ENCODE data around the gene SHC2.
A peak's percentile ranks its signal among the peaks of the same experiment; 100 is the strongest.
"Not testable (repeated sequence)": the region's sequence is repeated elsewhere in the genome, so short reads cannot be mapped to it uniquely, and the experiment has no call there.

The SHC2 gene

DNA sequence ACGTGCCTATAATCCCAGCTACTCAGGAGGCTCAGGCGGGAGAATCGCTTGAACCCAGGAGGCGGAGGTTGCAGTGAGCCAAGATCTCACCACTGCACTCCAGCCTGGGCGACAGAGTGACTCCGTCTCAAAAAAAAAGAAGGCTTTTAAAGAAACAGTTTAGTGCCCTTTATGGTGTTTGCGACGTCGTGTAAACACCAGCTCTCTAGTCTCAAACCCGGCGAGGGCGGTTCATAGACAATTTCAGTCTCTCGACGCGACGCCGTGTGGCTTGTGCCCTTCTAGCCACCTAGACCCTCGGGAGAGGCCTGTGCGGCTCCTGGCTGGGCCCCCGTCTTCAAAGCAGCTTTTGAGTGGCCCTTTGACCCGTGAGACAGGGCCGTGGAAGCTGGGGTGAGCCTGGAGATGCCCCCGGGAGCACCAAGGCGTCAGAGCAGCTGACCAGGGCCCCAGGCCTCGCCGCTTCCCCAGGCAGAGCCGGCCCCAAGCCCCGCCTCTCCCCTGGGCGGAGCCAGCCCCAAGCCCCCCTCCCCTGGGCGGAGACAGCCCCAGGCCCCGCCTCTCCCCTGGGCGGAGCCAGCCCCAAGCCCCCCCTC is 30.4 kb upstream of the SHC2 start:
- DNase-seq = no peak

DNA sequence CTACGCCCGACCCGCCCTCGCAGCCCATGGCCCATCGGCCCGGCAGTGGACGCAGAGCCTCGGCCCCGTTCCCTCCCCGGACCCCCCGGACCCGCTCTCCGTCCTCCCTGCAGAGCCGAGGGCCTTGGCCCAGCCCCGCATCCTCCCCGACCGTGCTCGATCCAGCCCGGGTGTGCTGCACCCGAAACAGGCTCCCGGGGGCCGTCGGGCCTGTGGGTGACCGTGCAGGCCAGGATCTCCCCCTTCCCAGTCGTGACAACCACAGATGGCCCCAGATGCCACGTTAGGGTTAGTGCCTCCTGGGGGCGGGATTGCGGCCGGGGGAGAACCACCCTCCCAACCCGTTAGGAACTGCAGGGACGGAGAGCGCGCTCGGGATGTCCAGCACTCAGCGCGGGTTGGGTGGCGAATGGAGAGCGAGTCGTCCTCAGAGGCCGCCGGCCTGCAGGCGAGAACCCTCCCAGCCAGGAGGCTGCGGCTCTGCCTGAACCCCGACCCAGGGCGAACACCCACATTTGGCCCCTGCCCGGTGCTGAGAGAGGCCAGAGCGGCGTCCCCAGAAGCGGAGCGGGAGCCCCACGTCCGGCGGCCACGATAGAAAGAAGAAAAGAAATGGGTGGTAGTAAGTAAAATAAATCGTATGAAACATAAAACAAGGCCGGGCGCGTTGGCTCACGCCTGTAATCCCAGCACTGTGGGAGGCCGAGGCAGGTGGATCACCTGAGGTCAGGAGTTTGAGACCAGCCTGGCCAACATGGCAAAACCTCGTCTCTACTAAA is 28.8 kb upstream of the SHC2 start:
- no peak for DNase-seq

DNA sequence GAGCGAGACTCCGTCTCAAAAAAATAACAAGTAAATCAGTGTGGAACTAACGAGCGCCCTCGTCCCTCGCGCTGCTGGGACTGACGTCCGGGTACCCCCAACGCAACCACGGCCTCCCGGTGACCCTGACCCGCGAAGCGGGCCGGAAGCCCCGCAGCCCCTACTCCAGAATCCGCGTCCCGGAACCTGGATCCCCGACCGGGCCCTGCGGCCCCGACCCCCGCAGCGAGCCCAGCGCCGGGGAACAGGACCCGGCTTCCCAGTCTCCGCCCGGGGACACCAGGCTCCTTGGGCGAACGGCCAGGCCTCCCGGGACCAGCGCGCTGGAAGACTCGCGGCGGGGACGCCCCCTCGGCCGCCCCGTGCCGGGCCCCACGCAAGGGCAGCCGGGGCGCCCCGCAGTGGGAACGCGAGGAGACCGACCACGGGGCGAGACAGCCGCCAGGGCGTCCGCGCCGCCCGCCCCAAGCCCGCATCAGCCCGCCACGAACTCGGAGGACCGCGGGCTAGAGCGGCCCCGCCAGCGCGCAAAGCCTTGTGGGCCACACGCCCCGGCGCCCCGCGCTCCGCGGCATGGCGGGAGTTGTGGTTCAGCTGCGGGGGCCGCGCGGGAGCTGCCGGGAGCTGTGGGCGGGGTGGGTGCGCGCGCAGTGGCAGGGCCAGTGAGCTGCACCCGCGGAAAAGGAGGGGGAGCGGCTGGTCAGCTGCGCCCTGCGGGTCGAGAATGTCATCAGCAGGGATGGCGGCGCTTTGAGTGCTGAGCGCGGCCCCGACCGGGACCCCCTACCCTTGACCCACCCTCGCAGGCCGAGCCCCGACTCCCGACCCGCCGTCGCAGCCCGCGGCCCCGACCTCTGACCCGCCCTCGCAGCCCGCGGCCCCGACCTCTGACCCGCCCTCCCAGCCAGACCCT is 27.9 kb upstream of the SHC2 start:
- peak; percentile 95 for DNase-seq

DNA sequence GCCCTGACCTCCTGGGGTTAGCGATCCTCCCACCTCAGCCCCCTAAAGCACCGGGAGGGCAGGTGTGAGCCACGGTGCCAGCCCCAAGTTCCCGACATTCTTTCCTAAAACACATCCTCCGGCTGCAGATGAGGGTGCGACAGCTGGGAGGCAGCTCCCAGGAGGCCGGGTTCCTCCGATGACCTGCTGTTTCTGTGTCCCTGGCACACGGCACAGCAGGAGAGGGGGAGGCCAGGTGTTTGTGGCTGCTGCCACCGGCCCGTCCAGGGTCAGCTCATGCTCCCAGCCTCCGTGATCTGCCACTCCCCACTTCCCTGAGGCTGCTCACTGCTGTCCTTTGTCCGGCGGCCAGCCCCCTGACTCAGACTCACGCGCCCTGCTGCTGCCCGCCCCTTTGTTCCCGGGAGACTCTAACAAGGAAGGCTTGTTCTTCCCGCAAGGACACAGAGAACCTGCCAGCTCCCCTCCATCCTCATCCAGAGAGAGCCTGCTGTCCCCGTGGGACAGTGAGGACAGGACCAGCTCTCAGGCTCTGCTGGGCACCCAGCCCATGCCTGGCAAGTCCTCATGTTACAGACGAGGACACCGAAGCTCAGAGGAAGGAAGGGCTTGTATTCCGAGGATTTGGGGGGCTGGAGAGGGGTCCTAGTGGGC is 24.9 kb upstream of the SHC2 start:
- no peak for DNase-seq

DNA sequence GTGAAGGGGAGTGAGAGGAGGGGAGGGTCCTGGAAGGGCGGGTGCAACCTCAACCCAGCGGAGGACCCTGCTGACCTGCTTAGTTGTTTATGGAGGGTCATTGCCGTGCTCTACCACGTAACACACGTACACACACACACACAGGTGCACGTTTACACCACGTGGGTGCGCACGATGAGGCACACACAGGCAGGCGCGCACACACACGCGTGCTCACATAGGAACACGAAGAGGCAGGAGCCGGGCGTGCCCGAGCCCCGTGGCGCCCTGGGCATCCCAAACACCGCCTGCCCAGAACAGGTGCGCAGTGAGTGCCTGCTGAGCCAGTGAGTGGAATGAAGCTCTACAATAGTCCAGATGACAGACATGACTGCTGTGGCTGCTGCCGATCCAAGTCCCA is 24.2 kb upstream of the SHC2 start:
- no peak for DNase-seq

DNA sequence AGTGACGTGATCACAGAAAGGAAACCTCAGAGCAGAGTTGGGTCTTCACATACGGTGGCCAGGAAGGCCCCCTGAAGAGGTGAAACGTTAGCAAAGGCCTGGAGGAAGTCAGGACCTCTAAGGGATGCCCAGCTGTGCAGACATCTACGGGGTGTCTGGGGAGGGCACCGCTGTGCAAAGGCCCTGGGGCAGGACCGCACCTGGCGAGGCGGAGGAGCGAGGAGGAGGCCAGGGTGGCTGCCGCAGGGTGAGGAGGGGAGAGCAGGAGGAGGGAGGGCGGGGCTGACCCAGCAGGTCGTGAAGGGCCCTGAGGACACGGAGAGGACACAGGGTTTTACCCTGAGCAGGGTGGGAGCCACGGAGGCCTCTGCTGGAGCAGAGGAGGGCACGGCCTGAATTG is 23.7 kb upstream of the SHC2 start:
- no peak for DNase-seq

DNA sequence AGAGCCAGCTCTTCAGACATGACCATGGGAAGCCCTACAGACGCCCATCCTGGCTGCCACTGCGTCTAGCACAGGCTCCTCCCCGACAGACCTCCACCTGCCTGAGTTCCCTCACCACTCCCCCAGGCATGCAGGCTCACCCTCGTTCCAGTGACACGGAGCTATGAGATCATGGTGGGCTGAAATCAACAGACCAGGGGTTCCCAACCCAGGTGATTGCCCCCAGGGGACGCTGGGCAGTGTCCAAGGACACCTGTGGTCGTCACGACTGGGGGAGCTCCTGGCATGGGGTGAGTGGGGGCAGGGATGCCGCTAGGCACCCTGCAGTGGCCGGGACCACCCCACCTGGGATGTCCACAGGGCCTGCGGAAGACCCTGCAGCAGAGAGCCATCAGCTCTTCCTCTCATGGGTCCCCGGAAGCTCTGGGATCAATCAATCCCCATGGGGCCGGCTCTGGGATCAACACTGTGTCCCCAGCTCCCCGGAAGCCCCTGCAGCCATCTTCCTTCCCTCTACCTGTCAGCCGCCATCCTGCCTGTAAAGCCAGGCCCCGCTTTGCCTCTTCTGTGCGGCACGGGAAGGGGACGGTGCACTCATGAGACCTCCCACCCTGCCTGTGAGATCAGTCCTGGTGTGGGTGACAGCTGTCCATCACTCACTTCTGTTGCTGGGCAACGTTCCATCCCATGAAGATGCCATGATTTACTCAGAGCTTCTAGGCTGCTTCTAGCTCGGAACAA is 22.7 kb upstream of the SHC2 start:
- DNase-seq = no peak

DNA sequence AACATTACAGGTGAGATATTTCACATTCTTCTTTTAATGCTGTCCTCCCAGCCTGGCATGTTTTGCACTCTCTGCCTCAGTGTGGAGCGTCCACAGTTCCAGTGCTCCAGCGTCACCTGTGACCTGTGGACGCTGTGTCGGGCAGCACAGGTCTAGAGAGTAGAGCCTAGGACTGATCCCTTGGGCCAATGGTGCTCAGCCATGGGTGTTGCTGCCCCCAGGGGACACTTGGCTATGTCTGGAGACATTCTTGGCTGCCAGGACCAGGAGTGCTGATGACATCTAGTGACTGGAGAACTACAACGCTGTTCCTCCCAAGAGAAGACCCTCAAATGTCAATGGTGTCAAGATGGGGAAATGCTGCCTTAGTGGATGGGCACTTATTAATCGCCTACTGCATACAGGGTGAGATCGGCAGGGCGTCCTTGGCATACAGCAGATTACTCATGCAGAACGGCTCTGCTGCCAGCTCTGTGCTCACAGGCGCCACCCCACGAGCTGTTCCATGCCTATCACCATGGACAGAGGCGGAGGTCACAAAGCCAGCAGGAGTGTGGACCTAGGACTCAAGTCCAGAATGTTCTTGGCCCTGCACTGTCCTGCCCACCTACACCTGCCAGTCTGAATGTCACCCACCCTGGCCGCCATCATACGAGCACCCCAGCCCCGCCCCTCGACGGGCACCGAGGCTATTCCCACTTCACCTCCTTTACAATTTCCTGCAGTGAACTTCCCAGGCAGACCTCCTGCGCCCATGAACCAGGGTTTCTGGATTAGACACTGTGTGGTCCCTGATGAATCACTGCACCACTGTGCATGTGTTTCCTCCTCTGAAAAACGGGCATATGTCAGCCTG is 21.6 kb upstream of the SHC2 start:
- DNase-seq = no peak

DNA sequence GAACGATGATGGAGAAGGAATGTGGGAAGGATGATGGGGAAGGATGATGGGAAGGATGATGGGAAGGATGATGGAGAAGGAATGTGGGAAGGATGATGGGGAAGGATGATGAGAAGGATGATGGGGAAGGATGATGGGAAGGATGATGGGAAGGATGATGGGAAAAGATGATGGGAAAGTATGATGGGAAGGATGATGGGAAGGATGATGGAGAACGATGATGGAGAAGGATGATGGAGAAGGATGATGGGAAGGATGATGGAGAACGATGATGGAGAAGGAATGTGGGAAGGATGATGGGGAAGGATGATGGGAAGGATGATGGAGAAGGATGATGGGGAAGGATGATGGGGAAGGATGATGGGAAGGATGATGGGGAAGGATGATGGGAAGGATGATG is 20.3 kb upstream of the SHC2 start:
- DNase-seq = not testable (repeated sequence)

DNA sequence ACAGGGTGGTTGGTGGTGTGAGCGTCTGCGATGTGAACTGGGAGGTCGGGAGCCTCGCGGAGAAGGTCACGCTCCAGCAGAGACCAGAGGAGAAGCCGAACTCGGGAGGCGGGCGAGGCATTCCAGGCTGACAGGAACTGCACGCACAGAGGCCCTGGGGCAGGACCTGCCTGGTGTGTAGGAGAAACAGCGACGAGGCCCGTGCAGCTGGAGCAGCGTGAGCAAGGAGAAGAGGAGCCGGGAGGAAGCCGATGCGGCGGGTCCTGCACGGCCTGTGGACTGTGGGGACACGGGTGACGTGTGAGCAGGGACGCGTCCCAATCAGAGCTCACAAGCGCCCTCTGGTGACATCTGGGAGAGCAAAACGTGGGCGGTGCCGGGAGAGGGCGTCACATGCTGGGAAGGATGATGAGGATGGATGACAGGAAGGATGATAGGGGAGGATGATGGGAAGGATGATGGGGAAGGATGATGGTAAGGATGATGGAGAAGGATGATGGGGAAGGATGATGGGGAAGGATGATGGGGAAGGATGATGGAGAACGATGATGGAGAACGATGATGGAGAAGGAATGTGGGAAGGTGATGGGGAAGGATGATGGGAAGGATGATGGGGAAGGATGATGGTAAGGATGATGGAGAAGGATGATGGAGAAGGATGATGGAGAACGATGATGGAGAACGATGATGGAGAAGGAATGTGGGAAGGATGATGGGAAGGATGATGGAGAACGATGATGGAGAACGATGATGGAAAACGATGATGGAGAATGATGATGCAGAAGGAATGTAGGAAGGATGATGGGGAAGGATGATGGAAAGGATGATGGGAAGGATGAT is 19.4 kb upstream of the SHC2 start:
- peak; percentile 58 for DNase-seq

DNA sequence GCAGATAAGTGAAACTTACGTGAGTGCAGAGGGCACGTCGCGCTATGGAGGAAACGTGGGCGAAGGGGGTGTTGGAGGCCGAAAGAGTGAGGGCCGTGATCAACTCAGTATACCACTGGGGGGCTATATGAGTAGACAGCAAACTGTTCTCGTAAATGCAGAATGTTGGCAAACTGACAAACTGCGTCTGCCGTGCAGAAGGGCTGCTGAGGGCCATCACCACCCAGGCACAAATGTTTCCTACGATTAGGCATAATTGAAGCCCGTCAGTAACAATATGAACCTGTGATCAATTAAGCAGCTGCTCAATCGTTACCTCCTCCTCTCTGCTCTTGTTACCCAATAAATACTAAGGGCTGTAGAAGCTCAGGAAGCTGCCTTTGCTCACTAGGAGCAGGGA is 18.1 kb upstream of the SHC2 start:
- DNase-seq = no peak

DNA sequence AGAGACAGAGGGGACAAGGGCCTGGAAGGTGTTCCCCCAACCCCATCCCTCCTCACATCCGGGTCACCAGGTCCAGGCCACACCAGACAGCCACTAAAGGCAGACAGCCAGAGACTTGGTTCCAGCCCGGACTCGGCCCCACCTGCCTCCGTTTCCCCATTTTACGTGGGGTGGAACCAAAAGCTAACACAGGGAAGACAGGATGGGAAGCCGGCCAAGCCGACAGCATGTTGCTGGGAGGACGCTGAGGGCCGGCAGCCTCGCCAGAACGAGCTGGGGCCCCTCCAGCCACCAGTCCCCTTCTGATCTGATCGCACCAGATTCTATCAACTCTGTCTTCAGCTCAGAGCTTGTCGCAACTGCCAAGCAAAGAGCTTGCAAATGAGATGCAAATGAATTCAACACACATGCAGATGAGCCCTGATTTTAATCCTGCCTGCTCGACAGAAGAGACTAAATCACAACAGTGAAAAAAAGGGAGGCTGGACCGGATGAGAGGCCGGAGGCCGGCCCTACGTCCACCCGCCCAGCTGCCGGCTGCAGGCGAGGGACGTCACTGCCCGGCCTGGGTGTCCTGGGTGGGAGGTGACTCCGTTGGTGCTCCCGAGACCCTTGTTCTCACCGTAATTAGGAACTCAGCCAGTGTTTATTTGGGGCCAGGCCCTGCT is 17.5 kb upstream of the SHC2 start:
- no peak for DNase-seq

DNA sequence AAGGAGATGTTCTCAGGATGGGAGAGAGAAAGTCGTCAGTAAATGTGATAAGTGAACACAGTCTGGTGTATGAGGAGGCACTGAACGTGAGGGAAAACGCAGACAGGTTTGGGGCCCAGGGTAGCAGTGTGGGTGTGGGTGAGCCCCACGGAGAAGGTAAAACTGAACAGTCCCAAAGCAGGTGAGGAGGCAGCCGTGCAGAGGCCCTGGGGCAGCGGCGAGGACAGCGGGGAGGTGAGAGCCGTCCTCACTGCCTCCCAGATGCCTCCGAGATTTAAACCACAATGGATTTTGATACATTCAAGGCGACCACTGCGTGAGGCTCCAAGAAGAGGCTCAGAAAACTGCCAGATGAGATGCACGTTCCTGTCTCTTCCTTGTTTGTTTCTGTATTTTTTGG is 14.5 kb upstream of the SHC2 start:
- DNase-seq = no peak

DNA sequence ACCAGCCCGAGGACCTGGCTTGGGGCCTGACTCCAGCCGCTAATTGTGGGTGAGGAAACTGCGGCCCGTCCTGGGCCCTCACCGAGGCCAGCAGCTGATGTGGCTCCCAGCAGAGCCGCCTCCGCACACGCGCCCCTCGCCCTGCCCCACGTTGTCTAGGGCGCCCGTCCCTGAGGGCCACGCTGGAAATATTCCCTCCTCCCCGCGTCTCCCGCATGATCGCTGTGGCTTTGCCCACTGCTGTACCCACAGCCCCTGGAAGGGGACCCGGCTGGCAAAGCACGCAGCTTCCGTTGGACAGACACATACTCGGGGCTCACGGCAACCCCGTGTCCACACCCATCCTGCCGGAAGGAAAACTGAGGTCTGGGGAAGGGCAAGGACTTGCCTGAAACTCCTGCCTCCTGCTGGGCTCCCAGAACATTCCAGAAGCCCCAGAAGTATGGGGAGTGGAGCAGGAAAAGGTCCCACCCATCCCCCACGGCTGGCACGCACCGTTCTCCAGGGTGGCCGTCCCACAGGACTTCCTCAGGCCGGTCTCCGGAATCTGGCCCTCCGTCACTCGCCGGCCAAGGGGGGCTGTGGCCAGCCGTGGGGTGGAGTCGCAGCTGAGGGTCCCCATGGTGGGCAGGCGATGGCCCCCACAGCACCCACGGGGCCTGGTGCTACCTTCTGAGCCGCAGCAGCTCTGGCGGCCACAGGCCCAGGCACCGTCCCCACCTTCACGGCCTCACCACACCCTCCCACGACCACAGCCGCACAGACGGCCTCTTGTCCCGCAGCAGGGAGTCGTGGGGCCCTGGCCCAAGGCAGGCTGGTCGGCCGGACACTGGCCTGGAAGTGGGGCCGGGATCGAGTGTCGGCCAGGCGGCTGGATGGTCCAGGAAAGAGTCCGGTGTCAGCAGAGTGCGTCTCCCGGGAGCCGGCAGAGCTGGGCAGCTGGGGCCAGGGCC is 13.6 kb upstream of the SHC2 start:
- DNase-seq = no peak

DNA sequence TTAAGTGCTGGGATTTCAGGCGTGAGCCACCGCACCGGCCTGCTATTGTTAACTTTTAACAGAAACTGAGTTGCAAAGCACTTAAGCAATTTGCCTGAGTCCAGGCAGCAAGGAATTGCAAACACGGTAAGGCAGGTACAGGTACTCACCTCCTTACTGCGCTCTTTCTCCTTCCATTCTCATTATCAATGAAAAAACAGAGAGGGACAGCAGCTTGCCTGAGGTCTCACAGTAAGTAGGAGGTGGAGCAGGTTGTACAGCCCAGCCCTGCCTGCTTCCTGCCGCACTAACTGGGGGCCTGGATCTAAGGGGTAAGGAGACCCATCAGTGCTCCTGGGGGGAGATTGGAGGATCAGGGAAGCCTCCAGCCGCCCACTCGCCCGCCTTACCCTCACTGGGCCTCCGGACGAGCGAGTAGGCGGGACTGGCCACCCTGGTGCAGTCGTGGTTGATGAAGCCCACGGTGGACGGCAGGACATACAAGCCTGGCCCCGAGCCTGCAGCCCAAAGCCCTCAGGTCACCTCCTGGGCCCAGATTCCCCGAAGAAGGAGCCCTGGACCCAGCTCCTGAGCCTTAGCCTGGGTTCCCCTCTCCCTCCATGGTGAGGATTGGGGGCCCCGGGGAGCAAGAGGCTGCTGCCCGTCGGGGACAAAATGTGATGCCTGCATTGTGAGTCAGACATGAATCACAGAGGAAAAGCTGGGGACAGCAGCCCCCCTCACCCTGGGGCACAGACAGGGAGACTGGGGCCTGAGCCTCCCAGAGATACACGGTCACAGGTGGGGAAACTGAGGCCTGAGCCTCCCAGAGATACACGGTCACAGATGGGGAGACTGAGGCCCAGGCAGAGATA is 11.4 kb upstream of the SHC2 start:
- no peak for DNase-seq

DNA sequence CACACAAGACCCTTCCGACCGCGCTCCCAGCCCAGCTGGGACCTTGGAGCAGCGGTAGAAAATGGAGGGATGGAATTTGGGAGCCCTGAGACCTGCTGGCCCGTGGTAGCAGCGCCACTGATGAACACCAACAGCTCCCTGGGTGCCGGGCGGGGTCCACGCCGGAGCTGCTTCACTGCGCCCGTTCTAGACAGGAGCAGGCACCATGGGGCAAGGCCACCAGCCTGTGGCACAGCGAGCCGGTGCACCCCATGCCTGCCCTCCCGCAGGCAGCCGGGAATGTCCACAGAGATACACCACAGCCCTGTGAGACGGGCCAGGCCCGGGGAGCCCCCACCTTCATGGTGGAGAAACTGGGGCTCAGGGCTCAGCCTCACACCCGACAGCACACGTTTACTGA is 9.9 kb upstream of the SHC2 start:
- no peak for DNase-seq

DNA sequence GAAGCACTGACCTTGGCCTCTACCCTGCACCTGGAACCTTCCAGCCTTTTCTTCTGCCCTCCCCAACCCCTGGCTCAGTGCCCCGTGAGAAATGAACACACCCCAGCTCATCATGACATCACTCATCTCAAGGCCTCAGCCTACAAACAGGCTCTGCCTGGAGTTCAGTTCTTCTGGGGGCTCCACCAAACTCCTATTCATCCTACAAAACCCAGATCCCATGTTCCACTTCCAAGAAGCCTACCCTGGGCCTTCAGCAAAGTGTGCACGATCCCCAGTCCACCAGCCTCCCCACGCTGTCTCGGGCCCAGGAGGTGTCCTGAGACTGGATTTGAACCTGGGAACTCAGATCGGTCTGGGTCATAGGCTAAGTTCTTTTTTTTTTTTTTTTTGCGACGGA is 9.0 kb upstream of the SHC2 start:
- no peak for DNase-seq
